LoVo (cell line): ENCODE data around the gene ANKS1B.

Experiments
- DNase-seq: peaks from one replicate; pipeline ENCODE4 v3.0.0-alpha.2; 2016; ENCODE audit warnings: low spot score

The ANKS1B gene

GRCh38 chr12:98870504-98870903, 1114.2 kb downstream of the ANKS1B start:
- DNase-seq, result no peak

- no peak for DNase-seq
Measured at GRCh38 chr12:98869886-98870503, 1114.7 kb downstream of the ANKS1B start.

- DNase-seq, result no peak
Measured at GRCh38 chr12:98868538-98868937, 1116.2 kb downstream of the ANKS1B start.

GRCh38 chr12:98868076-98868475, 1116.7 kb downstream of the ANKS1B start:
- DNase-seq, result no peak

GRCh38 chr12:98864363-98864762, 1120.4 kb downstream of the ANKS1B start:
- no peak for DNase-seq

GRCh38 chr12:98863167-98863566, 1121.6 kb downstream of the ANKS1B start:
- DNase-seq, result no peak

GRCh38 chr12:98861251-98861650, 1123.5 kb downstream of the ANKS1B start:
- no peak for DNase-seq

- no peak for DNase-seq
Measured at GRCh38 chr12:98856897-98857540, 1127.7 kb downstream of the ANKS1B start.

GRCh38 chr12:98852181-98852580, 1132.6 kb downstream of the ANKS1B start:
- no peak for DNase-seq

GRCh38 chr12:98847242-98847641, 1137.5 kb downstream of the ANKS1B start:
- no peak for DNase-seq

- DNase-seq, result peak; percentile 12
Measured at GRCh38 chr12:98845957-98846356, 1138.8 kb downstream of the ANKS1B start.

GRCh38 chr12:98840325-98840724, 1144.4 kb downstream of the ANKS1B start:
- DNase-seq, result no peak

- DNase-seq, result no peak
Measured at GRCh38 chr12:98838231-98838647, 1146.5 kb downstream of the ANKS1B start.

- peak; percentile 77 for DNase-seq
Measured at GRCh38 chr12:98837134-98837752, 1147.5 kb downstream of the ANKS1B start.

- no peak for DNase-seq
Measured at GRCh38 chr12:98830657-98831056, 1154.1 kb downstream of the ANKS1B start.

GRCh38 chr12:98828802-98829600, 1155.7 kb downstream of the ANKS1B start:
- no peak for DNase-seq

GRCh38 chr12:98823012-98823411, 1161.7 kb downstream of the ANKS1B start:
- no peak for DNase-seq

- no peak for DNase-seq
Measured at GRCh38 chr12:98821866-98822265, 1162.9 kb downstream of the ANKS1B start.

GRCh38 chr12:98821232-98821631, 1163.5 kb downstream of the ANKS1B start:
- DNase-seq, result no peak

- DNase-seq, result no peak
Measured at GRCh38 chr12:98819821-98820404, 1164.8 kb downstream of the ANKS1B start.

GRCh38 chr12:98819071-98819470, 1165.7 kb downstream of the ANKS1B start:
- no peak for DNase-seq

- no peak for DNase-seq
Measured at GRCh38 chr12:98818239-98818638, 1166.5 kb downstream of the ANKS1B start.
